HUES48 (cell line): ENCODE data around the gene CTNNA1.

ENCODE experiments used
- H3K27ac ChIP-seq: one replicate; pipeline ENCODE4 v1.7.0; 2013; ENCODE audit warnings: low read depth, low read length, inconsistent platforms
- H3K27me3 ChIP-seq: 2 replicates; pipeline ENCODE4 v1.6.1; 2013; ENCODE audit warnings: mild to moderate bottlenecking, low read length; ENCODE audit not compliant: control insufficient read depth, insufficient read depth
- H3K36me3 ChIP-seq: 2 replicates; pipeline ENCODE4 v1.6.1; 2013; ENCODE audit warnings: low read length; ENCODE audit not compliant: control insufficient read depth, insufficient read depth
- H3K4me1 ChIP-seq: 2 replicates; pipeline ENCODE4 v1.6.1; 2013; ENCODE audit warnings: mild to moderate bottlenecking, low read length; ENCODE audit not compliant: control insufficient read depth, insufficient read depth
- H3K4me3 ChIP-seq: 2 replicates; pipeline ENCODE4 v1.5.1; 2013; ENCODE audit warnings: mild to moderate bottlenecking, low read depth, low read length
- H3K9ac ChIP-seq: 2 replicates; pipeline ENCODE4 v1.6.1; 2013; ENCODE audit warnings: mild to moderate bottlenecking, low read depth, low read length, moderate library complexity
- H3K9me3 ChIP-seq: 2 replicates; pipeline ENCODE4 v1.6.1; 2013; ENCODE audit warnings: low read length; ENCODE audit not compliant: control insufficient read depth, insufficient read depth

CTNNA1 gene

DNA sequence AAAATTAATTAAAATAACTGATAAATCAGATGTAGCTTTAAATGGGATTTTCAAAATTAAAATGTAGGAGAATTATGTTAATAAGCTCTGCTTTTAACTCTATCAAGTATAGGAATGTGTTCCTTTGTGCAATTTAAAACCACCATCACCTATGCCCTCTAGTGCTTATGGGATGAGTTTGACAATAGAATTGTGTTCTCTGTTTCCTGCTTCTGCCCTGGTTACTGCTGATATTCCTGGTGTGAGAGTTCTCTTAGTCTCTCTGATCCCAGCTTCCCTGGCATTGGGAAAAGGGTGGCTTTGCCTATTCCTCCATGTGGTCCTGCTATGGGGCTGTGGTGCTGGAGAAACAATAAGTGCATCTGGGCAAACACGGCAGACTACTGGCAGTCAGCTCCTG lies 113.8 kb downstream of the CTNNA1 start:
- Histone ChIP-seq H3K27ac (no peak overlapping the region), H3K9ac (no peak overlapping the region), H3K4me3 (no peak overlapping the region), H3K36me3 (peaks cover 3% of the 10 kb centered on the region; the same call in 1 of the 2 replicates), H3K4me1 (peaks cover 34% of the 10 kb centered on the region), H3K9me3 (no peaks in the 10 kb centered on the region), H3K27me3 (no peaks in the 10 kb centered on the region)

DNA sequence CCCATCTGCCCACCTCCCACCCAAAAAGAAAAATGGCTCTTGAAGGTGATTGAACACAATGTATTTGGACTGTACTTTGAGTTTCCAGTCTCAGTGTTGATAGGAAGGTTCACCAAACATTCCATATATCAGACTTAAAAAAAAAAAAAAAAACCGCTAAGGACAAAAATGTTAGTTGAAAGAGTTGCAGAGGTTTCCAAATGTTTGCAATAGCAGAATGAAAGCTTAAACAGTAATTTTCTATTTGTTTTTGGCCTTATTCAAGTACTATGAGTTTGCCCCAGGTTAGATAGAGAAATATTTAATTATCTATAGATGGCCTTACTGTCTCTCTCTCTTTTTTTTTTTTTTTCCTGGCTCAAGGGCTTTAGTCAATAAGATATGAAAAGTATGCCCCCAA lies 115.8 kb downstream of the CTNNA1 start:
- Histone ChIP-seq H3K9ac (no peak overlapping the region), H3K36me3 (no peaks in the 10 kb centered on the region), H3K27me3 (no peaks in the 10 kb centered on the region), H3K27ac (no peak overlapping the region), H3K4me3 (no peak overlapping the region), H3K4me1 (peaks cover 52% of the 10 kb centered on the region), H3K9me3 (no peaks in the 10 kb centered on the region)

- Histone ChIP-seq H3K27ac (peak overlapping the region; percentile 69), H3K9me3 (no peaks in the 10 kb centered on the region), H3K36me3 (no peaks in the 10 kb centered on the region), H3K4me3 (no peak overlapping the region), H3K9ac (no peak overlapping the region), H3K27me3 (no peaks in the 10 kb centered on the region), H3K4me1 (peaks cover 61% of the 10 kb centered on the region)
These were observed 116.7 kb downstream of the CTNNA1 start for GRCh38 chr5:138869763-138870500.

- Histone ChIP-seq H3K4me3 (no peak overlapping the region), H3K36me3 (no peaks in the 10 kb centered on the region), H3K27me3 (no peaks in the 10 kb centered on the region), H3K9ac (no peak overlapping the region), H3K9me3 (no peaks in the 10 kb centered on the region), H3K27ac (peak overlapping the region; percentile 69), H3K4me1 (peaks cover 68% of the 10 kb centered on the region)
These were observed 117.4 kb downstream of the CTNNA1 start for GRCh38 chr5:138870611-138871010.

- Histone ChIP-seq H3K27ac (no peak overlapping the region), H3K4me1 (peaks cover 81% of the 10 kb centered on the region), H3K9ac (no peak overlapping the region), H3K9me3 (no peaks in the 10 kb centered on the region), H3K36me3 (no peaks in the 10 kb centered on the region), H3K27me3 (no peaks in the 10 kb centered on the region), H3K4me3 (no peak overlapping the region)
These were observed 119.7 kb downstream of the CTNNA1 start for GRCh38 chr5:138872841-138873465.

- Histone ChIP-seq H3K4me1 (peaks cover 82% of the 10 kb centered on the region), H3K36me3 (no peaks in the 10 kb centered on the region), H3K4me3 (no peak overlapping the region), H3K9me3 (no peaks in the 10 kb centered on the region), H3K9ac (no peak overlapping the region), H3K27me3 (no peaks in the 10 kb centered on the region), H3K27ac (no peak overlapping the region)
These were observed 120.4 kb downstream of the CTNNA1 start for GRCh38 chr5:138873466-138874221.

- Histone ChIP-seq H3K27me3 (no peaks in the 10 kb centered on the region), H3K36me3 (no peaks in the 10 kb centered on the region), H3K4me1 (peaks cover 81% of the 10 kb centered on the region), H3K4me3 (no peak overlapping the region), H3K9ac (no peak overlapping the region), H3K9me3 (no peaks in the 10 kb centered on the region), H3K27ac (no peak overlapping the region)
These were observed 121.0 kb downstream of the CTNNA1 start for GRCh38 chr5:138874241-138874640.

DNA sequence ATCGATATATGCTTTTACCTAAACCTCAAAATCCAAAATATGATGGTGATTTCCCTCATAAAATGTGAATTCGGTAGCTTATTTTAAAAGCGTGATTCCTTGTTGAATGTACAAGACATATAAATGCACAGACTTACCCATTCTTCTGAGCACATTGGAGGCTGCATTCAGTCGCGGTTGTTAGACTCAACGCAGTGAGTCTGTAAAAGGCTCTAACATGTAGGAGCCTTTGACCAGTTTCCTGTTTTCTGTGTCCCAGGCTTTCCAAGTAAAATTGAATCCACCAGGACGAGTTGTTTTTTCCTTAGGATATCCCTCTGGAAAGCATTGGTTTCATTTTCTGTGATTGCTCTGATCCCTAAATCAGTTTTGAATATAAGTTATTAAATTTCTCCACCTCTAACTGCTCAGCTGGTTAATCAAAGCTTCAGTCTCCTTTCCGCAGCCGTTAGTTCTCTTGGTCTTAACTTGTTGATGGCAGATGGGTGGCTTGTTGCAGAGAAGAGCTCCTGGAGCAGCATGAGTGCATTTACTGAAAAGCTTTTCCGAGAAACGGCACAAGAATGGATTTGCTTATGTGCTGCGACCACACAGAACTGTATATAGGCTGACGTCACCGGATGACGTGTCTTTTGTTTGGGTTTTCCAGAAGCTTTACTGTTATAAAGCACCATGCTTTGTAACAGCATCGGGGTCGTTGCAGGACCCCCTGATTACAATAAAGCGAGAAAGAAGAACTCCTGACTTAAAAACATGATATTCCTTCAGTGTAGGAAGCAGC lies 121.7 kb downstream of the CTNNA1 start, which contains the start of gene LRRTM2:
LRRTM2 (minus strand) TSS at position 565 of the 781 bp plus-strand sequence; CDS start at position 141, 424 bp downstream.
- Histone ChIP-seq H3K27ac (no peak within 1 kb of the TSS), H3K9me3 (no peaks in the 10 kb centered on the region), H3K4me3 (peak within 1 kb of the TSS; percentile 6; the same call in 1 of the 2 replicates), H3K27me3 (no peaks in the 10 kb centered on the region), H3K4me1 (peaks cover 75% of the 10 kb centered on the region), H3K36me3 (no peaks in the 10 kb centered on the region), H3K9ac (0 out of 2 replicates have a peak within 1 kb of the TSS, but pooled peaks have one; percentile 31)

DNA sequence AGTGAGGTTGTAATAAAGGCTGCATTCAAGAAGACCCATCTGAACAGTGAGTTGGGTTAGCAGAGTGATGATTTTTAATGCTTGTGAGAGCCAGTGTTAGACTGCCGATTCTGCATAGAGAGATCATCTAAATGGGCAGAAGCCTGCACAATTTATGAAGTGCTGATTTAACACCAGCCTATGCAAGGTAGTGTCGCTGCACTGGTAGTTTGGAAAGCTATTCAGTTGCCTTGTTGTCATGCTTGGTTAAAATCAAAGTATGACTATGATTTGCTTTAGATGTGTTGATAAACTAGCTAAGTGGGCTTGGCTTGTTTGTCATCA lies 122.3 kb downstream of the CTNNA1 start:
- Histone ChIP-seq H3K27me3 (no peaks in the 10 kb centered on the region), H3K36me3 (no peaks in the 10 kb centered on the region), H3K4me1 (peaks cover 70% of the 10 kb centered on the region), H3K9me3 (no peaks in the 10 kb centered on the region), H3K4me3 (peak overlapping the region; percentile 6; the same call in 1 of the 2 replicates), H3K27ac (no peak overlapping the region), H3K9ac (no peak overlapping the region)

- Histone ChIP-seq H3K4me1 (peaks cover 65% of the 10 kb centered on the region), H3K4me3 (no peak overlapping the region), H3K9ac (no peak overlapping the region), H3K36me3 (no peaks in the 10 kb centered on the region), H3K27ac (no peak overlapping the region), H3K27me3 (no peaks in the 10 kb centered on the region), H3K9me3 (no peaks in the 10 kb centered on the region)
These were observed 122.7 kb downstream of the CTNNA1 start for GRCh38 chr5:138875946-138876345.
